Upper lobe of right lung (tissue), 1 donor: Measurements from ENCODE around the gene PCP2. TPM values are rescaled to one million over a fixed set of nuclear protein-coding genes. Genes with fewer than 3 reads are reported as not detected.

Source experiments
- ATAC-seq: fragments of 200-7000 bp; cut with Tn5 transposase; one replicate; pipeline ENCODE4 v1.9.1; 2020; ENCODE audit warnings: mild to moderate bottlenecking, moderate library complexity
- DNase-seq: peaks from one replicate; pipeline ENCODE4 v3.0.0-alpha.2; 2020
- H3K27ac ChIP-seq: fragments of 200-600 bp; one replicate; pipeline ENCODE4 v1.8.0; 2022
- H3K27me3 ChIP-seq: fragments of 200-600 bp; one replicate; pipeline ENCODE4 v1.8.0; 2022; ENCODE audit warnings: mild to moderate bottlenecking
- H3K36me3 ChIP-seq: fragments of 200-600 bp; one replicate; pipeline ENCODE4 v1.8.0; 2022
- H3K4me1 ChIP-seq: fragments of 200-600 bp; one replicate; pipeline ENCODE4 v1.8.0; 2022
- H3K4me3 ChIP-seq: fragments of 200-600 bp; one replicate; pipeline ENCODE4 v1.8.0; 2022; ENCODE audit warnings: mild to moderate bottlenecking
- H3K9me3 ChIP-seq: fragments of 200-600 bp; one replicate; pipeline ENCODE4 v1.8.0; 2022
- CTCF ChIP-seq: fragments of 200-600 bp; IDR thresholded peaks from one replicate; pipeline ENCODE4 v1.8.0; 2022; ENCODE audit warnings: antibody characterized with exemption
- intact Hi-C: fragments of 100-400 bp; cut with DNase I; formaldehyde crosslinking; loops from one replicate; pipeline ENCODE4 v1.11.0; 2022
- total RNA-seq: library from RNA; stranded (reverse); fragmentation: NEBNext Ultra II Directional; extraction: Animal tissue kit (Norgen Biotek cat#: 25700); gene quantifications from one replicate; pipeline ENCODE4 v1.2.1, GENCODE V29; 2021
- donor health status: DM: no; HTN: yes; CAD: no; lungs with severe emphysema.

PCP2 gene
- total RNA-seq, 1 donor from 2014 or later: 3.5 TPM

GRCh38 chr19:7674010-7675005 is 40.8 kb upstream of the PCP2 start:
- no peak for TF ChIP-seq CTCF
- Histone ChIP-seq H3K27me3 (peaks cover 12% of the 10 kb centered on the region), H3K9me3 (no peaks in the 10 kb centered on the region), H3K4me1 (no peaks in the 10 kb centered on the region), H3K4me3 (no peak overlapping the region), H3K36me3 (no peaks in the 10 kb centered on the region), H3K27ac (peak overlapping the region; percentile 42)
- ATAC-seq (peak; percentile 87), DNase-seq (peak; percentile 90)
- intact Hi-C loops: no loop called here

GRCh38 chr19:7672522-7672921 is 39.0 kb upstream of the PCP2 start:
- no peak for DNase-seq

GRCh38 chr19:7670790-7671189 is 37.3 kb upstream of the PCP2 start:
- DNase-seq (no peak), ATAC-seq (no peak)
- intact Hi-C loops: no loop called here
- TF ChIP-seq CTCF: no peak
- Histone ChIP-seq H3K36me3 (no peaks in the 10 kb centered on the region), H3K27me3 (peaks cover 22% of the 10 kb centered on the region), H3K4me3 (no peak overlapping the region), H3K9me3 (no peaks in the 10 kb centered on the region), H3K4me1 (no peaks in the 10 kb centered on the region), H3K27ac (no peak overlapping the region)

More at GRCh38 chr19:7672522-7672921, 39.0 kb upstream of the PCP2 start:
- Histone ChIP-seq H3K4me3 (no peak overlapping the region), H3K4me1 (no peaks in the 10 kb centered on the region), H3K9me3 (no peaks in the 10 kb centered on the region), H3K36me3 (no peaks in the 10 kb centered on the region), H3K27ac (no peak overlapping the region), H3K27me3 (peaks cover 17% of the 10 kb centered on the region)
- intact Hi-C loops: no loop called here
- no peak for TF ChIP-seq CTCF
- no peak for ATAC-seq

- peaks cover 22% of the 10 kb centered on the region for H3K27me3 ChIP-seq
- intact Hi-C loops: no loop called here
- no peak overlapping the region for H3K4me3 ChIP-seq
- no peak for TF ChIP-seq CTCF
- peak; percentile 84 for DNase-seq
- no peaks in the 10 kb centered on the region for H3K36me3 ChIP-seq
- H3K9me3 ChIP-seq: no peaks in the 10 kb centered on the region
- ATAC-seq: peak; percentile 81
- H3K4me1 ChIP-seq: no peaks in the 10 kb centered on the region
- no peak overlapping the region for H3K27ac ChIP-seq
Observed at GRCh38 chr19:7670150-7670783, 36.7 kb upstream of the PCP2 start.

- H3K9me3 ChIP-seq: no peaks in the 10 kb centered on the region
- DNase-seq: no peak
- no peak for ATAC-seq
- H3K4me1 ChIP-seq: no peaks in the 10 kb centered on the region
- intact Hi-C loops: no loop called here
- H3K27ac ChIP-seq: no peak overlapping the region
- peaks cover 22% of the 10 kb centered on the region for H3K27me3 ChIP-seq
- H3K4me3 ChIP-seq: no peak overlapping the region
- H3K36me3 ChIP-seq: no peaks in the 10 kb centered on the region
- TF ChIP-seq CTCF: no peak
Observed at GRCh38 chr19:7669641-7670040, 36.1 kb upstream of the PCP2 start.
